ENCODE results near the gene STK24.

DNA sequence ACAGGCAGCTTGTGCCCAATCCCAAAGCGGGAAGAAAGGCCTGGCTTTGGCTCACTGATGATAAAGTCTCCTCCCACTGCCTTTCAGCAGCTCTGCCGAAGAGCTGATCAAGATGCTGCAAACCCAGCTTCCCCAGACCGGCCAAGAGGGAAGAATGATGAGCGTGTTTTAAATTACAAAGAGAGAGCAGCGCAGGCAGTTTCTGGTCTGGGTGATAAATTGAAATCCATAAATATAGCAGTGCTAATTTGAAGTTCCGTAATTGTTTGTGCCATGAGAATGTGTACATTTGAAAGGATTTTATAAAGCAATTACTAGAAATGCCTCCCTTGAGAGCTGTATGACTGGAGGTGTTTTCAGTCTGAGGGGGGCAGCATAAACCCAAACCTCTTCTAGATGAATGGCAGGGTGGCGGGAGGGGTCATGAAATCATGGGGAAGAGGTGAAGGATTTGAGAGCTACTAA is 171.8 kb downstream of the STK24 start:
- no peak for TF ChIP-seq POLR2A (IDR thresholded peaks at IDR 0.05)
- TF ChIP-seq, protein P1, sequence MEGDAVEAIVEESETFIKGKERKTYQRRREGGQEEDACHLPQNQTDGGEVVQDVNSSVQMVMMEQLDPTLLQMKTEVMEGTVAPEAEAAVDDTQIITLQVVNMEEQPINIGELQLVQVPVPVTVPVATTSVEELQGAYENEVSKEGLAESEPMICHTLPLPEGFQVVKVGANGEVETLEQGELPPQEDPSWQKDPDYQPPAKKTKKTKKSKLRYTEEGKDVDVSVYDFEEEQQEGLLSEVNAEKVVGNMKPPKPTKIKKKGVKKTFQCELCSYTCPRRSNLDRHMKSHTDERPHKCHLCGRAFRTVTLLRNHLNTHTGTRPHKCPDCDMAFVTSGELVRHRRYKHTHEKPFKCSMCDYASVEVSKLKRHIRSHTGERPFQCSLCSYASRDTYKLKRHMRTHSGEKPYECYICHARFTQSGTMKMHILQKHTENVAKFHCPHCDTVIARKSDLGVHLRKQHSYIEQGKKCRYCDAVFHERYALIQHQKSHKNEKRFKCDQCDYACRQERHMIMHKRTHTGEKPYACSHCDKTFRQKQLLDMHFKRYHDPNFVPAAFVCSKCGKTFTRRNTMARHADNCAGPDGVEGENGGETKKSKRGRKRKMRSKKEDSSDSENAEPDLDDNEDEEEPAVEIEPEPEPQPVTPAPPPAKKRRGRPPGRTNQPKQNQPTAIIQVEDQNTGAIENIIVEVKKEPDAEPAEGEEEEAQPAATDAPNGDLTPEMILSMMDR (IDR thresholded peaks at IDR 0.05), result no peak
- TF ChIP-seq POLR2AphosphoS5 (IDR thresholded peaks at IDR 0.05), result no peak

Data from breast epithelium (tissue), 3 donors.